ENCODE data around the gene TMEM229A. TPM values are rescaled to one million over a fixed set of nuclear protein-coding genes. Genes with fewer than 3 reads are reported as not detected.

TMEM229A gene
- total RNA-seq: not detected in 2 replicates

GRCh38 chr7:124032369-124033094 is at the start of gene TMEM229A:
Gene TMEM229A (minus strand): TSS chr7:124033067. CDS start chr7:124033003, 64 bp downstream.

Other genes starting within 250 kb of the TMEM229A start
- not detected in 2 replicates for gene HYAL4, start 187.9 kb downstream of the TMEM229A start, total RNA-seq
- gene SPAM1, start 107.8 kb downstream of the TMEM229A start, total RNA-seq: not detected in 2 replicates

Measured in mesangial cell (primary cell).